HEK293 (cell line): Measurements from ENCODE around the gene ZNF787.

ENCODE experiments used
- MYNN ChIP-seq: fragments of 450-650 bp; formaldehyde crosslinking; IDR thresholded peaks from 2 replicates; pipeline ENCODE4 v1.5.1; 2016; ENCODE audit warnings: missing biosample characterization, missing genetic modification characterization, borderline replicate concordance
- TRIM28 ChIP-seq: IDR thresholded peaks from 2 replicates; pipeline ENCODE4 v1.6.1; 2011; ENCODE audit warnings: low read length, control low read depth, borderline replicate concordance
- ZBTB7A ChIP-seq: fragments of 450-650 bp; formaldehyde crosslinking; IDR thresholded peaks from 2 replicates; pipeline ENCODE4 v1.5.1; 2016; ENCODE audit warnings: low read depth, missing biosample characterization, missing genetic modification characterization
- ZNF138 ChIP-seq: fragments of 450-650 bp; formaldehyde crosslinking; IDR thresholded peaks from 2 replicates; pipeline ENCODE4 v1.5.1; 2016; ENCODE audit warnings: missing biosample characterization, missing genetic modification characterization, borderline replicate concordance
- ZNF175 ChIP-seq: fragments of 450-650 bp; formaldehyde crosslinking; IDR thresholded peaks from 2 replicates; pipeline ENCODE4 v1.5.1; 2016; ENCODE audit warnings: missing biosample characterization, missing genetic modification characterization
- ZNF202 ChIP-seq: fragments of 450-650 bp; formaldehyde crosslinking; IDR thresholded peaks from 2 replicates; pipeline ENCODE4 v1.5.1; 2016; ENCODE audit warnings: missing biosample characterization, missing genetic modification characterization, borderline replicate concordance
- ZNF23 ChIP-seq: fragments of 450-650 bp; formaldehyde crosslinking; IDR thresholded peaks from 2 replicates; pipeline ENCODE4 v1.5.1; 2016; ENCODE audit warnings: missing biosample characterization, missing genetic modification characterization, borderline replicate concordance
- ZNF324 ChIP-seq: fragments of 450-650 bp; formaldehyde crosslinking; IDR thresholded peaks from 2 replicates; pipeline ENCODE4 v1.5.1; 2016; ENCODE audit warnings: missing biosample characterization, missing genetic modification characterization
- ZNF610 ChIP-seq: fragments of 450-650 bp; formaldehyde crosslinking; IDR thresholded peaks from 2 replicates; pipeline ENCODE4 v1.5.1; 2016; ENCODE audit warnings: missing biosample characterization, missing genetic modification characterization, borderline replicate concordance
- ZNF639 ChIP-seq: fragments of 450-650 bp; formaldehyde crosslinking; IDR thresholded peaks from 2 replicates; pipeline ENCODE4 v1.5.1; 2016; ENCODE audit warnings: missing biosample characterization, missing genetic modification characterization
- ZNF830 ChIP-seq: fragments of 450-650 bp; IDR thresholded peaks from 2 replicates; pipeline ENCODE4 v1.5.0; 2018; ENCODE audit warnings: missing biosample characterization, missing genetic modification characterization, low read depth, mild to moderate bottlenecking, moderate library complexity
- TF ChIP-seq, protein P1 (sequence below): fragments of 450-650 bp; formaldehyde crosslinking; IDR thresholded peaks from 2 replicates; pipeline ENCODE4 v1.5.1; 2016; ENCODE audit warnings: missing biosample characterization, missing genetic modification characterization
- TF ChIP-seq, protein P2 (sequence below): fragments of 450-650 bp; formaldehyde crosslinking; IDR thresholded peaks from 2 replicates; pipeline ENCODE4 v1.5.1; 2017; ENCODE audit warnings: missing biosample characterization, missing genetic modification characterization
- TF ChIP-seq, protein P3 (sequence below): fragments of 450-650 bp; formaldehyde crosslinking; optimal IDR thresholded peaks from 2 replicates; pipeline ENCODE3; 2016; ENCODE audit warnings: missing biosample characterization, mild to moderate bottlenecking, missing genetic modification characterization

GRCh38 chr19:56150358-56150757, 29.3 kb upstream of the ZNF787 start:
- TF ChIP-seq, protein P1, sequence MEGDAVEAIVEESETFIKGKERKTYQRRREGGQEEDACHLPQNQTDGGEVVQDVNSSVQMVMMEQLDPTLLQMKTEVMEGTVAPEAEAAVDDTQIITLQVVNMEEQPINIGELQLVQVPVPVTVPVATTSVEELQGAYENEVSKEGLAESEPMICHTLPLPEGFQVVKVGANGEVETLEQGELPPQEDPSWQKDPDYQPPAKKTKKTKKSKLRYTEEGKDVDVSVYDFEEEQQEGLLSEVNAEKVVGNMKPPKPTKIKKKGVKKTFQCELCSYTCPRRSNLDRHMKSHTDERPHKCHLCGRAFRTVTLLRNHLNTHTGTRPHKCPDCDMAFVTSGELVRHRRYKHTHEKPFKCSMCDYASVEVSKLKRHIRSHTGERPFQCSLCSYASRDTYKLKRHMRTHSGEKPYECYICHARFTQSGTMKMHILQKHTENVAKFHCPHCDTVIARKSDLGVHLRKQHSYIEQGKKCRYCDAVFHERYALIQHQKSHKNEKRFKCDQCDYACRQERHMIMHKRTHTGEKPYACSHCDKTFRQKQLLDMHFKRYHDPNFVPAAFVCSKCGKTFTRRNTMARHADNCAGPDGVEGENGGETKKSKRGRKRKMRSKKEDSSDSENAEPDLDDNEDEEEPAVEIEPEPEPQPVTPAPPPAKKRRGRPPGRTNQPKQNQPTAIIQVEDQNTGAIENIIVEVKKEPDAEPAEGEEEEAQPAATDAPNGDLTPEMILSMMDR (tag by site-specific recombination), result no peak
- no peak for TF ChIP-seq ZNF324 (tag by site-specific recombination)
- no peak for TF ChIP-seq MYNN (tag by site-specific recombination)
- TF ChIP-seq, protein P2, sequence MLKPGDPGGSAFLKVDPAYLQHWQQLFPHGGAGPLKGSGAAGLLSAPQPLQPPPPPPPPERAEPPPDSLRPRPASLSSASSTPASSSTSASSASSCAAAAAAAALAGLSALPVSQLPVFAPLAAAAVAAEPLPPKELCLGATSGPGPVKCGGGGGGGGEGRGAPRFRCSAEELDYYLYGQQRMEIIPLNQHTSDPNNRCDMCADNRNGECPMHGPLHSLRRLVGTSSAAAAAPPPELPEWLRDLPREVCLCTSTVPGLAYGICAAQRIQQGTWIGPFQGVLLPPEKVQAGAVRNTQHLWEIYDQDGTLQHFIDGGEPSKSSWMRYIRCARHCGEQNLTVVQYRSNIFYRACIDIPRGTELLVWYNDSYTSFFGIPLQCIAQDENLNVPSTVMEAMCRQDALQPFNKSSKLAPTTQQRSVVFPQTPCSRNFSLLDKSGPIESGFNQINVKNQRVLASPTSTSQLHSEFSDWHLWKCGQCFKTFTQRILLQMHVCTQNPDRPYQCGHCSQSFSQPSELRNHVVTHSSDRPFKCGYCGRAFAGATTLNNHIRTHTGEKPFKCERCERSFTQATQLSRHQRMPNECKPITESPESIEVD (tag by site-specific recombination), result no peak
- no peak for TF ChIP-seq ZNF175 (tag by site-specific recombination)
- TF ChIP-seq, protein P3, sequence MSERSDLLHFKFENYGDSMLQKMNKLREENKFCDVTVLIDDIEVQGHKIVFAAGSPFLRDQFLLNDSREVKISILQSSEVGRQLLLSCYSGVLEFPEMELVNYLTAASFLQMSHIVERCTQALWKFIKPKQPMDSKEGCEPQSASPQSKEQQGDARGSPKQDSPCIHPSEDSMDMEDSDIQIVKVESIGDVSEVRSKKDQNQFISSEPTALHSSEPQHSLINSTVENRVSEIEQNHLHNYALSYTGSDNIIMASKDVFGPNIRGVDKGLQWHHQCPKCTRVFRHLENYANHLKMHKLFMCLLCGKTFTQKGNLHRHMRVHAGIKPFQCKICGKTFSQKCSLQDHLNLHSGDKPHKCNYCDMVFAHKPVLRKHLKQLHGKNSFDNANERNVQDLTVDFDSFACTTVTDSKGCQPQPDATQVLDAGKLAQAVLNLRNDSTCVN (tag by site-specific recombination), result no peak
- no peak for TF ChIP-seq ZNF138 (tag by site-specific recombination)
- TF ChIP-seq ZNF610 (tag by site-specific recombination), result no peak
- TF ChIP-seq TRIM28, result no peak
- TF ChIP-seq ZNF830 (tag by site-specific recombination), result no peak
- TF ChIP-seq ZBTB7A, result no peak
- no peak for TF ChIP-seq ZNF23 (tag by site-specific recombination)
- no peak for TF ChIP-seq ZNF639 (tag by site-specific recombination)
- no peak for TF ChIP-seq ZNF202 (tag by site-specific recombination)
